Activated naive CD8-positive, alpha-beta T cell treated with anti-CD3 and anti-CD28 coated beads, Interleukin-2, amount 50 U/mL, for 16 hours (primary cell): ENCODE data around the gene NRXN3.

Experiments
- DNase-seq: peaks from one replicate; pipeline ENCODE4 v3.0.0-alpha.2; 2020; ENCODE audit warnings: low read depth, low spot score

Gene NRXN3

DNA sequence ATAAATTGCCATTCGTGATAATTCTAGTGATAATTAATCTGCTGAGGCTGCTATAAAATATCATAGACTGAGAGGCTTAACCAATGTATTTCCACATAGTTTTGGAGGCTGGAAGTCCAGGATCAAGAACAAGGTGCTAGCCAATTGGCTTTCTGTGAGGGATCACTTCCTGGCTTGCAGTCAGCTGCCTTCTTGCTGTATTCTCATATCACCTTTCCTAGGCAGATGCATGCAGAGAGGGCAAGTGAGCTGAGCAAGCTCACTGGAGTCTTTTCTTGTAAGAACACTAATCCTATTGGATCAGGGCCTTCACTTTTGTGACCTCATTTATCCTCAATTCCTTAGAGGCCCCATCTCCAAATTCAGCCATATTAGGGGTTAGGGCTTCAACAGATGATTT lies 1400.5 kb downstream of the NRXN3 start:
- DNase-seq: no peak

DNA sequence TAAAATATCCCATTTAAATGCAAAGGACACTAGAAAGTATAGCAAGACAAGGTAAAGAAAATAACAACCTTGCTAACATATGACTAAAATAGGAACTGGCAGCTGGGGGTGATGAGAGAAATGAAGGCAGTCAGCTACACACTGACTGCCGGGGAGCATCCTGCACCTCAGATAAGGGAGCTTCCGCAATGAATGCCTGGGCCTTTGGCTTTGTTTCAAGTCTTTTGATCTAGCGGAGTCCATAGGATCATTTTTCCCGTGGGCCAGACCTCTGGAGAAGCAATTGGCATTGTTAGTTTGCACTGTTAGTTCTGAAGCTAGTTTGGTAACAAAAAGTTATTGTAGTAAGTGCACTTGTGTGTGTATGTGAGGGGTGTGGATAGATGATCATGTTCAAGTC lies 1401.2 kb downstream of the NRXN3 start:
- no peak for DNase-seq

DNA sequence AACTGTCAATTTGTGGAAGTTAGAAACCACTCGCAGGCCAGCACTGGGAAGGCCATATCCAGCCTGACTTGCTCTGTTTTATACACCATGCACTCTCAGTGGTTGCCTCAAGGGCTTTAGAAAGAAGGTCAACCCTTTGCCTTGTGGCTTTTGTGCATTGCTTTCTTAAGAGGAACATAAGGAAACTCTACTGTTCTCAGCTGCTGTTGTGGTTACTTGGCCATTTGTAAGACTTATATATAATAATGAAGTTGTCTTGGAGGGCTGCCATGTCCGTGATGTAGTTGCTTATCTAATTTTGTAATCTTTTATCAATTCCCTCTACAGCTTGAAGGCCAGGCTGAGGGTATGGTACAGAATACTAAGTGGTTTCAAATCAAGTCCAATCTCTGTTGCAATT lies 1403.3 kb downstream of the NRXN3 start:
- no peak for DNase-seq

DNA sequence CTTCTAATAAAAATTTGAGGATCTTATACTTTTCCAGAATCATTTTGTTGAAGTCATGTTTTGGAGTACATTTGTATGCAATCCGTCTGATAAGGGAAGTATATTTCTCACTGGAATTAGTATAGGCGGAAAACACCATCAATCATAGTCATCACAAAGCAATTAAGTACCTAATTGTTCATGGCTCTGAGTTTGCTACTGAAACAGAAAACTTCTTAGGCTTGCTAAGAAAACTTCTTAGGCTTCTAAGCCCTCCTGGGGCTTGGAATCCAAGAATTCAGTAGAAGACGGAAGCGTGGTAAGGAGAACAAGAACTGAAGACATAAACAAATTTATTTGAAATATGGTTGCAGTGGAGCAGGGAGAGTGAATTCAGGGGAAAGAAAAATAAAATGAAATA lies 1404.9 kb downstream of the NRXN3 start:
- DNase-seq: no peak

DNA sequence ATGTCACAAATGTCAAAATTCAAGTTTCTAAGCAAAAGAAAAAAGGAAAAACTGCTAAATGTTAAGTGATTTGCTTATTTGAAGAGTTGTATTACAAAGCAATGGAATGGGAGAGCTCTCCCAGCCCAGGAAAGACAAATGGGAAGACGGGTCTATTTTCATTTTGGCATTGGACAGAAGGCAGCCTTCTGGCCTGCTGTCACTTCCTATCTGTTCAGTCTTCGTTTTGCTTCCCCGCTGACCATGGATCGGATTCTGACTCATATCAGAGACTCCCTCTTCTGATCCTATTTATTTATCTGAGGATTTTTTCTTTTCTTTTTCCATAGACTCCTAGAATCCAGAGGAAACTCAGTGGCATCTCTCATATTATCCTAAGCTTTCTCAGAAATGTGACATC lies 1406.3 kb downstream of the NRXN3 start:
- DNase-seq: no peak

DNA sequence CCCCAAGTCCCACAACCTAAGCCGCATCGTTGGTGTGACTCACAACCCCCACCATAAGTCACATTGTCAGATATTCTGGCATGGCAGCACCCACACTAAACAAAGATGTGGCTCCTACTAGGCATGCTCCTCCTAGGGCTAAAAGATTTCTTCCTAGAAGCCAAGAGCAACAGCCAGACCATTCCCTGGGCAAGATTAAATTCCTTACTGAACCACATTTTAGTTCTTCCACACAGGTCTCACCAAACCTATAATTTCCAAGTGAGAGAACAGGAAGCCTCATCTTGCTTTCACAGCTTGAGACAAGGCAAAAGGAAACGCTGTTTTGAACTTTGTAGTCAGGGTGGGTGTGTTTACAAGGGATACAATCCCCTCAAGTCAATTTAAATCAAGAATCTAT lies 1408.3 kb downstream of the NRXN3 start:
- DNase-seq: no peak

DNA sequence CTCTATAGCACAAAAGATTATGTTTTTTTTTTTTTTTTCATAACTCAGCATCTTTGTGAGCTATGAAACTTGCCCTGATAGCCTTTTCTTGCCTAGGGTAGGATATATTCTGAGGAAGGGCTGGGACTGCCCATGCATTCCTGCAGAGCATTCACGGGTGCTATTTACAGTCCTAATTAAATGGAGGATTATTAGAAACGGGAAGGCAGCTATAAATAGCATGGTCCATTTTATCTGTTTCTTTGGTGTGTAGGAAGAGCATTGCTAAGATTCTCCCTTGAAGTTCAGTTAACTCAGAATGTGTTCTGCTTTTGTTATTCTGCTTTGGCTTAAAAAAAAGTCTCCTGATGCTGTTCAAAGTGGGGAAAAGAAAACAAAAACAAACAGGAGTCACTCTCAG lies 1410.2 kb downstream of the NRXN3 start:
- no peak for DNase-seq

DNA sequence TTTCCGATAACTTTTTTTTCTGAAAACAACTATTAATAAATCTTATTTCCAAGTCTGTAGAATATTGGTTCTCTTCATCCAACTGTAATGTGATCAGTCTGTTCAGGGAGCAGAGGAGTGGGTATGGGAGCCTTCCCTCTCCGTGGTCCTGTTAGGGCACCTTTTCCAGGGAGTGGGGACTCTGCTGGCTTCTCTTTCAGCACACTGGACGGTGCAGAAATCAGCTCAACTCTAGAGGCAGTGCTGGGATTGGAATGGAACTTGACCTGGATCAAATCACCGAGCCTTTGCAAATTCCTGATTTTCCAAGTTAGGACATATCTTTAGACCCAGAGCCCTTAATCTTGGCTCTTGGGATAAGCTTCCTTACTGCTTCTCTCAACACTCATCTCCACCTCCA lies 1410.7 kb downstream of the NRXN3 start:
- DNase-seq: no peak

DNA sequence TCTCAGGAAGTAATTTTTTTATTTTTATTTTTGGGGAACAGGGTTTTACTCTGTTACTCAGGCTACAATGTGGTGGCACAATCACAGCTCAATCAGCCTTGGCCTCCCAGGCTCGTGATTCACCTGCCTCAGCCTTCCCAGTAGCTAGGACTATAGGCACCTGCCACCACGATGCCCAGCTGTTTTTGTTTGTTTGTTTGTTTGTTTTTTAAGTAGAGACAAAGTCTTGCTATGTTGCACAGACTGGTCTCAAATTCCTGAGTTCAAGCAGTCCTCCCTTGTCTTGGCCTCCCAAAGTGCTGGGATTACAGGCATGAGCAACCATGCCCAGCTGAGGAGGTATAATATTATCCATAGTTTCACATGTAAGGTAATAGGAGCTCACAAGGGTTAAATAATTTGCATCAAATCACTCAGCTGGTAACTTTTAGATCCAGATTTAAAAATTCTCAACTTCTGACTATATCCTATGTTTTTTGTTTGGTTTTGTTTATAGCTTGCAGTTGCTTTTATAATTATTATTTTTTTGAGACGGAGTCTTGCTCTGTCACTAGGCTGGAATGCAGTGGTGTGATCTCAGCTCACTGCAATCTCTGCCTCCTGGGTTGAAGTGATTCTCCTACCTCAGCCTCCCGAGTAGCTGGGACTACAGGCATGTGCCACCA lies 1411.9 kb downstream of the NRXN3 start:
- DNase-seq: no peak

DNA sequence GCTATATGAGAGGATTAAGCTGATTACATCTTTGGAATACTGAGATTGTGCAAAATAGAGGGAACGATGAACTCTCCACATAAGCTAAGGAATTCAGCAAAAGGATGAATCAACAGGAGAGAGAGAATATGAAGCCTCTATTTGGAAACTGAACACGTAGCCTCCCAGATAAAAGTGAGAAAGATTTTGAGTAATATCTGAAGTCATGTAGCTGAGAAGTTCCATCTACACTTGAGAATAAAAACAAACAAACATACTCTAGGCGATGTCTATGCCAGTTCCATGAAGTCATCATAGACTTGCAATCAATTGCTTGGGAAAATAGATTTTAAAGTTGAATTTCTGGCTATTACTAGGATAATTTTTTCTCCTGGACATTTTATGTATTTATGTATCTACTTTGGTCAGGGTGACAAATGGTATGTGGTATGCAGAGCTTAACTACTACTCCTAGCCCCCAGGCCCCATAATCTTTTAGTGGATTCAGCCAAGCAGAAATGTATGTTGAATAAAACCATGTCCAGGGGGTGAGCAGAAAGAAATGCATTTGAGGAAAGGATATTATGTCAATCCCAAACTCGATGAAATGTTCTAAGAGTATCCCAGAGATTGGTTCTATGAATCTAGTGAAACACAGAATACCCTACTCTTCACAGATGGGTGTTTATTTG lies 1413.7 kb downstream of the NRXN3 start:
- DNase-seq: no peak

DNA sequence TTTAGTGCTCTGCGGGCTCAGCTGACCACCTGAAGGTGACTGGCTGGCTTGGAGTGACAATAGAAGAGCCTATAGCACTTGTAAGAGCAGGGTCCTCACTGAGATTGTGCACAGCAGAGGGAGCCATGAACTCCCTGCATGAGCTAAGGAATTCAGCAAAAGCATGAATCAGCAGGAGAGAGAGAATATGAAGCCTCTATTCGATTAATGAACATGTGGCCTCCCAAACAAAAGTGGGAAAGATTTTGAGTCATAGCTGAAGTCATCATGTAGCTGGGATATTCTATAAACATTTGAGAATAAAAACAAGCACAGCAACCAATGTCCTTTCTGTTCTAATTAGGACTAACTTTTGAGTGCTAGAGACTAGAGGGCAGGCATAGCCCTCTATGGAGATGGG lies 1414.5 kb downstream of the NRXN3 start:
- DNase-seq: no peak

DNA sequence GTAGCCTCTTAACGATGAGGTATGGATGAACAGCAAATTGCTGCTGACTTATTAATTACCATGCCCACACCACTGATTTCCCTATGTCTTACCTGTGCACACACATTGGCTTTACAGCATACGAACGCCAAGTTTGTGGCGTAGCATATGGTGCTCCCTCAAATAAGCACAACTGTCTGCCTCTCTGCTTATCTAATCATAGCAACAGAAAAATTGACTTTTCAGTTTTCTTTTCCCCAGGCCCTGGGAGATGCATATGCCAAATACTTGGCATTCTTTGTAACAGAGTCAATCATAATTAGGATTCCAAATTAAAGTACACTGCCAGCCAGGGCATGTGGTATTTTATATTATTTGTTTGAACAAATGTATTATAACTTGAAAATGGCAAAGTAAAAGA lies 1415.7 kb downstream of the NRXN3 start:
- DNase-seq: no peak

DNA sequence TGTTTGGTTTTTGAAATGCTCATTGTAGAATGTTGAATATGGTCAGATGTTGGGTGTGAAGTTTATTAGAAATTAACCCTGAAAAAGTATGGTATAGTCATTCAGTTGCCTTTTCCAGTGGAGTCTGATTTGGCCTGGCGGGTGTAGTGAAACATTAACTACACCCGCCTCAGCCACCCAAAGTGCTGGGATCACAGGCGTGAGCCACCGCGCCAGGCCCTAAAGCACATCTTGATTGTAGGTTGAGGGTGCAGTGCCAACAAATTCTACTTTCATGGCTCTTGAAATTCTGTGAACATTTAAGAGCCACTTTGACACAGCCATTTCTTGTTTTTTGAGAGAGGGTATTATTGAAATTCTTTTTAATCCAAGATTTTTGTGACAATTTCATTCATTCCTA lies 1416.2 kb downstream of the NRXN3 start:
- DNase-seq: no peak

DNA sequence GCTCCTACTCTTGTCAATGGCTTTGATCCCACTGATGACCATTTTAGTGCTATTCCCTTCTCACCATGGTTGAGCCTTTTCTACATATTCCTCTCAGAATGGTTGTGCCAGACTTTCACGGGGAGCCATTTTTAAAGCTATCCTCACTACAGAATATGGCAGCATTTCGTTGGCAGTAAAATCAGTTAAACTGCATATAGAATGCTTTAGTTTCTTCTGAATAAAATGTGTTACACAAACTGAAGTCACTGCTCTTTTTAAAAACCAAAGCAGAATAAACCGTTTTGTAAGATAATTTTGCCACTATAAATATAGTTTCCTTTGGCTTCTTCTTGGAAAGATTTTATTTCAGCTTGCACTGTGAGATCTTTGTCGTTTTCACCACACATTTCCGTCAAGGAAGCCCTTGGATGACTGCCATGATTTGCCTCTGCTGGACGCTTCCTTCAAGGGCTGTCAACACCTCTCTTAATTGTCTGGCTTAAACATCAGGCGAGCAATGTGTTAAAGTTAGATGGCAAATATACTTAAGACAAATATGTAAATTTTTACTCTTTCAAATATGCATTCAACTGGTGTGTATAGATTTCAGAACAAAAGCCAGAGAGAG lies 1416.9 kb downstream of the NRXN3 start:
- no peak for DNase-seq

DNA sequence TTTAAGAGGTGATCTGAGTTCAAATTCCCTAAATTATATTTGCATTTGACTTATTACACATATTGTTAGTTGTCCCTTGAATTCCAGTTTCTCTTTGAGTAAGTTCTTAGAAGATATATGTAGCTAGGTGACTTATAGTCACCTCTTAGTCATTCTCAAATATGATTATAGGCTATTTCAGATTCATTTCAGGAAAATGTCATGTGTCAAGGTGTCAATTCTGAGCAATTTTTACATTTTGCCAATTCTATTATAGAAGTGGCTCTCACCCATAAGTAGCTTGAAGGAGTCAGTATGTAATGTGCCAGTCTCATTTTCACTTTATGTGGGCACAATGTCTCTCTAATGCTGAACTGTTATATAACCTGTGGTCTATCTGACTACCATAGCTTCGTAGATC lies 1417.7 kb downstream of the NRXN3 start:
- DNase-seq: no peak

DNA sequence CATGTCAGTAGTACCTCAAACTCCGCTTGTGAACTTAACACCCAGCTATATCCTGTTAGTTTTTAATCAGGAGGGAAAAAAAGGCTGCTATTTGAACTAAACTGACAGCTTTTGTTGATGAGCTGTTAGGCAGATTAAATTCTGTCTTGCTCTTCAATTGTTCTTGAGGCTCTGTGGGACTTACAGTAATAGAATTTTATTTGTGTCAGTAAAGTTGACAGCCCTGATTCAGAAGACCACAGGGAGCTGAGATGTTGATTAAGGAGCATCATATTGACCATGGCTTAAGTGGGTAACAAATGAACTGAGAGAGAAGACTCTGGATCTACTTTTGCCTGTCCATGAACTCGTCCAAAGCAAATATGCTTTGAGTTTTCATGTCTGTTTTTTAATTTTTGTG lies 1418.2 kb downstream of the NRXN3 start:
- no peak for DNase-seq

DNA sequence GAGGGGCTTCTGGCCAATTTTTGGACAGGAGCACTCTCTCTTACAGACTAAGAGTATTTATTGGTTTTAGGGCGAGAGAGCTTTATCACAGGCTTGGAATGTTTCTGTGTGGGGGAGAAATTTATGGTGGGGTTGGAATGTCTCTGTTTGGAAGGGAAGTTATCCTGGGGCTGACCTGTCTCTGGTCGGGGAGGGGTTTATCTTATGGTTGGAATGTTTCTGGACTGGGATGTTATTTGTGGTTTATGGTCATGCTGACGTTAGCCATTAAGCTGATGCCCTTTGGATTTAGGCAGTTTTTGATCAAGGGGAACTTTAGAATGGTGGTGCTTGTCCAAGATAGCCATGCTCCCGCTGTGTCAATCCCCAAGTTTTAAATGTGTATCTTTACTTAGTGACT lies 1426.4 kb downstream of the NRXN3 start:
- DNase-seq: no peak

DNA sequence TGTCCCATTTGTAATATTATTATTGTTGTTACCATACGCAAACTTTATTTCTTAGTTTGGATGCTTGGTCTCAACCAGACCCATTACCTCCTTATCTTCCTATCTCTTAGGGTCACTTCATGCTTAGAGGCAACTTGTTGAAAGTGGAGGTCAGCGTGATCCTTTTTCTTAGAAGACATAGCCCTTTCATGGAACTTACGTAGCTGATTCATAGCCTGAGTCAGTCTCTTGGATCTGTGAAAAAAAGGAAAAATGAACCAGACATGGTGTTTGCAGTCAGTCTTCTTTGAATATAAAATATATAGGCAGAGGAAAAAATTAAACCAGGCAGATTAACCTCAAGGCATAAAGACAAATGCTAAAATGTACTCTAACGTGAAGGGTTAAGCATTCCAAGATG lies 1427.4 kb downstream of the NRXN3 start:
- no peak for DNase-seq

DNA sequence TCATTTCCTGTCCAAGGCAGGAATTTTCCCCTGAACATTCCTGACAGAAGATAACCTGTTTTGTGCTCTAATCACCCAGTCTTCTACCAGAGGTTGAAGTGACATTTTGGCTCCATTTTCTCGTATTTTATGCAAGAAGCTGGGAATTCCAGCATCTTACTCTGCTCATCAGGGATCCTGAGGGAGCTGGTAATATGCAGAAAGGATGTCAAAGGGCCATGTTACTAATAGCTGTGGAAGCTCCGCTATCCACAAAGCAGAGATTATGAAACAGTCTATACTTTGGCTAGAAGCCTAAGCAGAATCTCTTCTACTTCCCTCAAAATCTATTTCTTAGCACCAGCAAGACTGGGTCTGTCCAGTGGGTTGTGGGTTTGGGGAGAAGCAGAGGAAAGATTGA lies 1428.2 kb downstream of the NRXN3 start:
- DNase-seq: no peak

DNA sequence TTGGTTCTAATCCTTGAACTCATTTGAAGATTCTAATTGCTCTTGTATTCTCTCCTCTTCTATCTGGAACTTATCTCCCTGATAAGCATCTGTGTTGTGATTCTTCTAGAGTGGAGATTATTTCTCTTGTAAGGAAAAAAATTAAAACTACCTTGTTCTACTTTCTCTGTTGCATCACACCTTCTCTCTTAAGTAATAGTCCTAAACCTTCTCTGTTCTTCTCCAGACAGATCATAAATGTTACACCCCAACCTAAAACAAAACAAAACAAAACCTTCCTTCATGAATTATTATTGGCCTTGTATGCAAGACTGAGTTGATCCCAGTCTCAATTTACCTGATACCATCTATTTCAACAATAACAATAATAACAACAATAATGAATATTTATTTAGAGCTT lies 1429.1 kb downstream of the NRXN3 start:
- no peak for DNase-seq

DNA sequence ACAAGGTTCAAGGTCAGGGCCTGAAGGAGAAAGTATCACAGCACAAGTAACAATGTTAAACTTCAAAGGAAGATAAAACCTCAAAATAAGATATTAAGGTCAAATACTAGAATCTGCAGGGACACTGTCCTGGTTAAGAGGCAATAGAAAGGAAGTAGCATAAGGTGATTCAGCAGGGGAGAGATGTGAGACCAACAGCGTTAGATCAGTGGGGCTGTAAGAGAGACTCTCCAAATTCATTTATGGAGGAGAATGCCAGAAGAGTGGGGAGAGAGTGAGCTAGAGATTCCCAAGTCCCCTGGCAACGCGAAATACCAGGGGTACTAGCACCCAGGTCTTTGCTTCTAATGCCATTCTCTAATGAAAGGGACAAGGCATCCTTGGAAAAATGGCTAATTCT lies 1430.2 kb downstream of the NRXN3 start:
- DNase-seq: no peak

DNA sequence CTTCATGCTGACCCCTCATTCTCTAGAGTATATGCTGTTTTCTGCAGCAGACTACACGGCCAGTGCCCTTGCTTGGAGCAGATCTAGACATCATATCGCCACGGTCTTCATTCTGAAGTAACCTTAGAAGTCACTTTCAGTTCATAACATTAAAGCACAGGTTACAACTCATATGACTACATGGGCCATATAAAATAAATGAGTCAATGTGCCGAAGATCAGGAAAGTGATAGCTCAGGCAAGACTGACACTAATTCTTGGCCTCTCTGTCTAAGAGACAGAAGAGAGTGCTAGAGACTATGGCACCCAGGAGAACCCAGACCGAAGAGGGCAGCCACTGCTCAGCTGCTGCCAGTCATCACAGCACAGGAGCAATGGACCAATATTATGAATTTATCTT lies 1431.4 kb downstream of the NRXN3 start:
- DNase-seq: no peak

DNA sequence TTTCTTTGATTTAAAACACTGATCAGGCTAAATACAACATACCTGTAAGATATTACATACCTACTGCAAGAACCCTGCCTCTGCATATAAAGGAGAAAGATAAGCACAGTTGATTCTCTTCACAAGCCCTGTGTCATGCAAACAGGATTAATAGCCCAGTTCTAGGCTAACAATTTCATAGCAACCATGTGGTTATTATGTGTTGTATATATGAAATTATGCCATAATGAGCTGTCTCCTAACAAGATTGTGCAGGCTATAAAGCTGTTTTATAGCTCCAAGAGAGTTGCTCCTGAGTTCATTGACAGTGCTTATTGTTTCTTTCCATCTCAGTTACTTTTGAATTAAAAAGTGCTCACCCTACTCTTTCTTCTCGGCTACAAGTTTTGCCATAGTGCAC lies 1431.9 kb downstream of the NRXN3 start:
- no peak for DNase-seq
